Stimulated activated naive CD8-positive, alpha-beta T cell treated with anti-CD3 and anti-CD28 coated beads, Interleukin-15, amount 100 ng/mL, for 72 hours (primary cell): ENCODE measurements around the gene CHKB.
A peak's percentile ranks its signal among the peaks of the same experiment; 100 is the strongest.
"Not testable (repeated sequence)": the region's sequence is repeated elsewhere in the genome, so short reads cannot be mapped to it uniquely, and the experiment has no call there.

Experiments
- ATAC-seq: fragments of 150-1000 bp; cut with Tn5 transposase; 2 replicates; pipeline ENCODE4 v1.10.0; 2021; ENCODE audit warnings: mild to moderate bottlenecking, moderate library complexity
- DNase-seq, 2 donors: peaks; one replicate each; pipeline ENCODE4 v3.0.0; 2021 to 2022
- H3K27ac Mint-ChIP-seq, 2 donors: one replicate each; pipeline ENCODE4 v1.8.0; 2022; ENCODE audit warnings: mild to moderate bottlenecking in 2 of 2, mixed read lengths in 2 of 2, moderate library complexity in 2 of 2
- H3K27me3 Mint-ChIP-seq: one replicate; pipeline ENCODE4 v1.8.0; 2022; ENCODE audit warnings: mixed read lengths
- H3K4me1 Mint-ChIP-seq: one replicate; pipeline ENCODE4 v1.8.0; 2022; ENCODE audit warnings: mild to moderate bottlenecking, mixed read lengths
- H3K4me3 Mint-ChIP-seq, 2 donors: one replicate each; pipeline ENCODE4 v1.8.0; 2022; ENCODE audit warnings: mild to moderate bottlenecking in 2 of 2, mixed read lengths in 2 of 2, moderate library complexity in 1 of 2
- H3K9me3 Mint-ChIP-seq, 2 donors: one replicate each; pipeline ENCODE4 v1.8.0; 2022; ENCODE audit warnings: mixed read lengths in 2 of 2

CHKB gene

GRCh38 chr22:50541667-50542026, 41.0 kb downstream of the CHKB start:
- peak in 1 of 2 donors; percentile 67 for DNase-seq
- not testable (repeated sequence) for ATAC-seq, H3K27me3 Mint-ChIP-seq, H3K9me3 Mint-ChIP-seq
- H3K27ac Mint-ChIP-seq, result peak overlapping the region; percentile 96 to 100
- H3K4me1 Mint-ChIP-seq, result peaks cover 89% of the 10 kb centered on the region
- peak overlapping the region; percentile 54 to 69 for H3K4me3 Mint-ChIP-seq

GRCh38 chr22:50540381-50540780, 42.3 kb downstream of the CHKB start:
- Mint-ChIP-seq H3K9me3 (peaks cover 0 to 4% of the 10 kb centered on the region in 2 donors), H3K27ac (peak overlapping the region; percentile 96 to 100), H3K4me1 (peaks cover 78% of the 10 kb centered on the region), H3K4me3 (peak overlapping the region; percentile 54 to 69), H3K27me3 (no peaks in the 10 kb centered on the region)
- no peak for ATAC-seq
- no peak for DNase-seq

GRCh38 chr22:50537765-50538164, 44.9 kb downstream of the CHKB start:
- DNase-seq, result no peak
- peaks cover 0 to 4% of the 10 kb centered on the region in 2 donors for H3K9me3 Mint-ChIP-seq
- H3K4me3 Mint-ChIP-seq, result peak overlapping the region; percentile 32 to 62
- peaks cover 83% of the 10 kb centered on the region for H3K4me1 Mint-ChIP-seq
- no peak for ATAC-seq
- peaks cover 8% of the 10 kb centered on the region for H3K27me3 Mint-ChIP-seq
- H3K27ac Mint-ChIP-seq, result peak overlapping the region; percentile 83 to 100

- H3K4me3 Mint-ChIP-seq, result no peak overlapping the region
- H3K9me3 Mint-ChIP-seq, result no peaks in the 10 kb centered on the region
- peak overlapping the region in 1 of 2 donors; percentile 34 for H3K27ac Mint-ChIP-seq
- ATAC-seq (no peak), DNase-seq (no peak)
- H3K4me1 Mint-ChIP-seq, result peaks cover 73% of the 10 kb centered on the region
- peaks cover 10% of the 10 kb centered on the region for H3K27me3 Mint-ChIP-seq
Measured at GRCh38 chr22:50536226-50536625, 46.4 kb downstream of the CHKB start.

GRCh38 chr22:50535113-50535512, 47.5 kb downstream of the CHKB start:
- no peak overlapping the region for H3K4me3 Mint-ChIP-seq
- H3K27ac Mint-ChIP-seq, result peak overlapping the region in 1 of 2 donors; percentile 67
- H3K4me1 Mint-ChIP-seq, result peaks cover 62% of the 10 kb centered on the region
- ATAC-seq (no peak), DNase-seq (no peak)
- peaks cover 10% of the 10 kb centered on the region for H3K27me3 Mint-ChIP-seq
- no peaks in the 10 kb centered on the region for H3K9me3 Mint-ChIP-seq

GRCh38 chr22:50533856-50534711, 48.6 kb downstream of the CHKB start:
- Mint-ChIP-seq H3K27me3 (peaks cover 10% of the 10 kb centered on the region), H3K27ac (peak overlapping the region; percentile 29 to 54), H3K4me1 (peaks cover 55% of the 10 kb centered on the region), H3K4me3 (peak overlapping the region; percentile 90 to 100)
- DNase-seq, H3K9me3 Mint-ChIP-seq, ATAC-seq: not testable (repeated sequence)

GRCh38 chr22:50532824-50533796, 49.5 kb downstream of the CHKB start:
- Mint-ChIP-seq H3K27ac (peak overlapping the region; percentile 93 to 100), H3K4me1 (peaks cover 55% of the 10 kb centered on the region), H3K27me3 (peaks cover 10% of the 10 kb centered on the region), H3K9me3 (no peaks in the 10 kb centered on the region), H3K4me3 (peak overlapping the region; percentile 90 to 100)
- DNase-seq (no peak), ATAC-seq (no peak)

- Mint-ChIP-seq H3K4me1 (peaks cover 55% of the 10 kb centered on the region), H3K27ac (peak overlapping the region; percentile 99 to 100), H3K27me3 (peaks cover 10% of the 10 kb centered on the region), H3K4me3 (peak overlapping the region; percentile 90 to 100), H3K9me3 (no peaks in the 10 kb centered on the region)
- ATAC-seq (no peak), DNase-seq (peak in 1 of 2 donors; percentile 38)
Measured at GRCh38 chr22:50531962-50532674, 50.5 kb downstream of the CHKB start.

- H3K4me3 Mint-ChIP-seq, result peak overlapping the region; percentile 90 to 100
- peaks cover 55% of the 10 kb centered on the region for H3K4me1 Mint-ChIP-seq
- DNase-seq (peak; percentile 78 to 88), ATAC-seq (peak; percentile 69)
- H3K9me3 Mint-ChIP-seq, result no peaks in the 10 kb centered on the region
- H3K27ac Mint-ChIP-seq, result peak overlapping the region; percentile 99 to 100
- H3K27me3 Mint-ChIP-seq, result peaks cover 10% of the 10 kb centered on the region
Measured at GRCh38 chr22:50531546-50531961, 51.1 kb downstream of the CHKB start.

GRCh38 chr22:50530877-50531545, 51.6 kb downstream of the CHKB start:
- no peaks in the 10 kb centered on the region for H3K9me3 Mint-ChIP-seq
- ATAC-seq, result peak; percentile 55
- H3K4me3 Mint-ChIP-seq, result peak overlapping the region; percentile 90 to 100
- H3K4me1 Mint-ChIP-seq, result peaks cover 57% of the 10 kb centered on the region
- DNase-seq, result peak; percentile 85 to 90
- peaks cover 10% of the 10 kb centered on the region for H3K27me3 Mint-ChIP-seq
- H3K27ac Mint-ChIP-seq, result peak overlapping the region; percentile 99 to 100

- ATAC-seq, result no peak
- H3K27me3 Mint-ChIP-seq, result peaks cover 10% of the 10 kb centered on the region
Measured at GRCh38 chr22:50530580-50530876, 52.1 kb downstream of the CHKB start.

GRCh38 chr22:50529897-50530579, 52.6 kb downstream of the CHKB start, which contains the start of gene TYMP:
Gene TYMP, minus strand, starts transcription at chr22:50530012. Its CDS starts 303 bp downstream, at chr22:50529709.
- DNase-seq (peak; percentile 81 to 83), ATAC-seq (peak; percentile 27)
- H3K9me3 Mint-ChIP-seq, result no peaks in the 10 kb centered on the region
- peak within 1 kb of the TSS; percentile 95 to 100 for H3K4me3 Mint-ChIP-seq
- H3K4me1 Mint-ChIP-seq, result peaks cover 58% of the 10 kb centered on the region
- peak within 1 kb of the TSS; percentile 99 to 100 for H3K27ac Mint-ChIP-seq
- H3K27me3 Mint-ChIP-seq, result peaks cover 10% of the 10 kb centered on the region

More at GRCh38 chr22:50530580-50530876, 52.1 kb downstream of the CHKB start:
- Mint-ChIP-seq H3K9me3 (no peaks in the 10 kb centered on the region), H3K27ac (peak overlapping the region; percentile 99 to 100), H3K4me1 (peaks cover 57% of the 10 kb centered on the region), H3K4me3 (peak overlapping the region; percentile 90 to 100)
- DNase-seq, result no peak

GRCh38 chr22:50529416-50529896, 53.2 kb downstream of the CHKB start:
- peaks cover 59% of the 10 kb centered on the region for H3K4me1 Mint-ChIP-seq
- H3K9me3 Mint-ChIP-seq, result no peaks in the 10 kb centered on the region
- DNase-seq, result no peak
- H3K4me3 Mint-ChIP-seq, result peak overlapping the region; percentile 95 to 100
- peaks cover 10% of the 10 kb centered on the region for H3K27me3 Mint-ChIP-seq
- H3K27ac Mint-ChIP-seq, result peak overlapping the region; percentile 52 to 67
- no peak for ATAC-seq
